K562 (cell line): ENCODE measurements around the gene ANKS3. TPM values are rescaled to one million over a fixed set of nuclear protein-coding genes. Genes with fewer than 3 reads are reported as not detected.

Experiments used
- ATAC-seq: fragments of 200-7000 bp; cut with Tn5 transposase; 3 replicates; pipeline ENCODE4 v1.9.1; 2020; ENCODE audit warnings: moderate library complexity
- BruUV-seq: library from RNA; stranded (reverse); fragments of 400-500 nt; replicated peaks from 2 replicates; lab custom pipeline; 2021; lab: Mats Ljungman, UMichigan
- CTCF ChIA-PET: fragments of 300-600 bp; formaldehyde crosslinking; extraction: SDS; loops from one replicate; lab custom pipeline; 2021; ENCODE audit warnings: low intra/inter-chr PET ratio; lab: Yijun Ruan, JAX
- POLR2A ChIA-PET: fragments of 300-600, 350-650 bp; sonication (Branson Sonifier 250); formaldehyde crosslinking; extraction: SDS; loops from one replicate; lab custom pipeline; 2021; ENCODE audit warnings: antibody characterized with exemption, inconsistent platforms; lab: Yijun Ruan, JAX
- DNase-seq, 4 experiments: peaks; one replicate each; pipeline versions ENCODE4 v3.0.0 to v3.0.0-alpha.2; 2011 to 2018; ENCODE audit warnings: low spot score in 3 of 4, mixed read lengths in 3 of 4; ENCODE audit errors: extremely low read depth in 1 of 4
- FAIRE-seq: peaks from 2 replicates; lab custom pipeline; 2011; peaks lifted over from hg19 to GRCh38; lab: Jason Lieb, UNC
- H2AFZ ChIP-seq: 2 replicates; pipeline ENCODE4 v1.6.0; 2011; ENCODE audit warnings: low read depth, low read length, control low read depth, inconsistent platforms
- H3K27ac ChIP-seq: fragments of 200-600 bp; 3 replicates; pipeline ENCODE4 v1.8.0; 2011; ENCODE audit warnings: low read depth, mild to moderate bottlenecking, control low read depth, inconsistent platforms, low read length, moderate library complexity, mixed read lengths; ENCODE audit errors: extremely low read depth
- H3K27me3 ChIP-seq, 2 experiments: fragments of 300-600 bp in 1 of 2; 2 replicates in 1 of 2; 3 replicates in 1 of 2; pipeline versions ENCODE4 v1.6.0 to v1.8.0; 2011; ENCODE audit warnings: inconsistent platforms in 2 of 2, low read length in 2 of 2, mild to moderate bottlenecking in 1 of 2, mixed read lengths in 1 of 2, moderate library complexity in 1 of 2; ENCODE audit not compliant: control insufficient read depth in 2 of 2, insufficient read depth in 2 of 2
- H3K36me3 ChIP-seq: fragments of 300-600 bp; 3 replicates; pipeline ENCODE4 v1.8.0; 2011; ENCODE audit warnings: mild to moderate bottlenecking, low read length, inconsistent platforms; ENCODE audit not compliant: control insufficient read depth, insufficient read depth
- H3K4me1 ChIP-seq, 2 experiments: fragments of 200-600 bp in 1 of 2; replicated peaks in 1 of 2; 2 replicates in 1 of 2; 3 replicates in 1 of 2; pipeline versions ENCODE4 v1.5.1 to v1.8.0; 2011; ENCODE audit warnings: inconsistent platforms in 2 of 2, low read length in 2 of 2, mild to moderate bottlenecking in 1 of 2, mixed read lengths in 1 of 2, moderate library complexity in 1 of 2; ENCODE audit not compliant: control insufficient read depth in 2 of 2, insufficient read depth in 2 of 2
- H3K4me2 ChIP-seq: 2 replicates; pipeline ENCODE4 v1.6.1; 2011; ENCODE audit warnings: low read length, control low read depth, inconsistent platforms, mixed read lengths; ENCODE audit not compliant: insufficient read depth
- H3K4me3 ChIP-seq: fragments of 200-600 bp; sonication (generic), shearing (Covaris generic); 2 replicates; pipeline ENCODE4 v1.5.1; 2016; ENCODE audit warnings: control low read depth, inconsistent platforms
- H3K79me2 ChIP-seq: fragments of 200-600 bp; 3 replicates; pipeline ENCODE4 v1.8.0; 2011; ENCODE audit warnings: low read length, inconsistent platforms; ENCODE audit not compliant: control insufficient read depth, insufficient read depth
- H3K9ac ChIP-seq, 2 experiments: 2 replicates each; pipeline versions ENCODE4 v1.6.0 to v1.6.1; 2011; ENCODE audit warnings: low read depth in 2 of 2, low read length in 2 of 2, control low read depth in 1 of 2, inconsistent platforms in 1 of 2, mild to moderate bottlenecking in 1 of 2, mixed read lengths in 1 of 2; ENCODE audit not compliant: insufficient read depth in 1 of 2
- H3K9me1 ChIP-seq: one replicate; pipeline ENCODE4 v1.6.0; 2011; ENCODE audit warnings: inconsistent platforms, mild to moderate bottlenecking, low read length, moderate library complexity; ENCODE audit not compliant: control insufficient read depth, insufficient read depth
- H3K9me3 ChIP-seq: replicated peaks from 2 replicates; pipeline ENCODE4 v1.5.1; 2011; ENCODE audit warnings: low read depth, low read length, inconsistent platforms; ENCODE audit not compliant: control insufficient read depth, insufficient read depth
- H4K20me1 ChIP-seq: replicated peaks from 2 replicates; pipeline ENCODE4 v1.6.1; 2011; ENCODE audit warnings: low read length, inconsistent platforms, mixed read lengths; ENCODE audit not compliant: control insufficient read depth, insufficient read depth
- BRD9 ChIP-seq: fragments of 450-650 bp; IDR thresholded peaks from 2 replicates; pipeline ENCODE4 v1.6.1; 2018; ENCODE audit warnings: low read depth; ENCODE audit not compliant: partially characterized antibody
- CREB1 ChIP-seq, 2 experiments: sonication (generic) in 1 of 2; formaldehyde crosslinking in 1 of 2; IDR thresholded peaks; 2 replicates each; pipeline versions ENCODE4 v1.6.1 to v1.8.0; 2012 to 2022; ENCODE audit warnings: inconsistent platforms in 1 of 2, mild to moderate bottlenecking in 1 of 2, missing genetic modification reagents in 1 of 2, moderate library complexity in 1 of 2
- DDX20 ChIP-seq: fragments of 450-650 bp; IDR thresholded peaks from 2 replicates; pipeline ENCODE4 v1.6.1; 2016; ENCODE audit warnings: missing genetic modification characterization, low read depth, mild to moderate bottlenecking, missing compliant biosample characterization, moderate library complexity
- ILK ChIP-seq: fragments of 450-650 bp; IDR thresholded peaks from 2 replicates; pipeline ENCODE4 v1.6.1; 2016; ENCODE audit warnings: missing genetic modification characterization, low read depth, mild to moderate bottlenecking, missing compliant biosample characterization, moderate library complexity, borderline replicate concordance
- KLF1 ChIP-seq: fragments of 450-650 bp; IDR thresholded peaks from 2 replicates; pipeline ENCODE4 v1.6.1; 2016; ENCODE audit warnings: missing genetic modification characterization, missing compliant biosample characterization
- MAFG ChIP-seq: fragments of 450-650 bp; conservative IDR thresholded peaks from 2 replicates; pipeline ENCODE4 v1.6.1; 2016; ENCODE audit warnings: missing genetic modification characterization, missing compliant biosample characterization
- POLR2G ChIP-seq: fragments of 200-400 bp; formaldehyde crosslinking; IDR thresholded peaks from 2 replicates; pipeline ENCODE4 v1.6.1; 2017; ENCODE audit warnings: low read depth, mild to moderate bottlenecking, antibody characterized with exemption, low read length, moderate library complexity
- RBM39 ChIP-seq: fragments of 200-400 bp; formaldehyde crosslinking; optimal IDR thresholded peaks from 2 replicates; pipeline ENCODE3; 2018; ENCODE audit warnings: low read depth, low read length
- SMARCC2 ChIP-seq: fragments of 450-650 bp; IDR thresholded peaks from 2 replicates; pipeline ENCODE4 v1.6.1; 2017; ENCODE audit warnings: antibody characterized with exemption, moderate library complexity, mild to moderate bottlenecking, low read depth
- ZBTB7A ChIP-seq: IDR thresholded peaks from 2 replicates; pipeline ENCODE4 v1.6.1; 2011; ENCODE audit warnings: low read depth, mild to moderate bottlenecking, low read length, moderate library complexity, borderline replicate concordance; ENCODE audit not compliant: control insufficient read depth
- ZKSCAN1 ChIP-seq: fragments of 150-350 bp; IDR thresholded peaks from 2 replicates; pipeline ENCODE4 v1.6.1; 2016; ENCODE audit warnings: low read depth, low read length
- ZNF696 ChIP-seq: fragments of 250-450 bp; sonication (Bioruptor Pico); conservative IDR thresholded peaks from 2 replicates; pipeline ENCODE4 v1.4.0; 2020; ENCODE audit warnings: mild to moderate bottlenecking, moderate library complexity
- WGBS: fragments of 100-300 bp; shearing (Covaris generic); methylation state at CpG from one replicate; pipeline ENCODE4 v1.1.6; 2016; ENCODE audit warnings: low coverage, mixed read lengths; ENCODE audit not compliant: insufficient coverage; ENCODE audit errors: missing lambda C conversion rate; 5-methylcytosine and 5-hydroxymethylcytosine counted together
- in situ Hi-C: fragments of 300-500 bp; cut with MboI; formaldehyde crosslinking; loops from 4 replicates; pipeline ENCODE4 v1.15.0; 2018; ENCODE audit warnings: inconsistent platforms, mixed read lengths
- intact Hi-C: fragments of 100-400 bp; cut with micrococcal nuclease; formaldehyde crosslinking; loops from 2 replicates; pipeline ENCODE4 v1.14.2; 2022
- polyA plus RNA-seq, 8 experiments: library from polyadenylated mRNA; depleted of rRNA in 4 of 8; stranded (reverse) in 5 of 8; unstranded in 3 of 8; fragments of >200 nt; fragmentation: Nextera tagmentation in 2 of 8; fragmentation: Illumina TruSeq in 1 of 8; extraction: Ambion mirVana in 2 of 8; extraction: Trizol in 1 of 8; gene quantifications; 2 replicates each; pipeline versions ENCODE4 v1.2.1 to v1.2.3, GENCODE V29; 2011 to 2014; ENCODE audit warnings: inconsistent platforms in 1 of 8, missing spikeins in 1 of 8
- total RNA-seq, 7 experiments: library from RNA; depleted of rRNA in 6 of 7; stranded (reverse); fragments of >200 nt in 6 of 7; fragmentation: Illumina TruSeq in 2 of 7; extraction: Trizol in 2 of 7; gene quantifications; 2 replicates each; pipeline versions ENCODE4 v1.2.1 to v1.2.3, GENCODE V29; 2011 to 2021; ENCODE audit warnings: low replicate concordance in 1 of 7

ANKS3 gene
- total and polyA plus RNA-seq, 9 of the 15 experiments (the other 6 are each of a cell fraction or from before 2014, with no cell fraction given) = 0.43 to 25.7 (median 14.8) TPM

DNA sequence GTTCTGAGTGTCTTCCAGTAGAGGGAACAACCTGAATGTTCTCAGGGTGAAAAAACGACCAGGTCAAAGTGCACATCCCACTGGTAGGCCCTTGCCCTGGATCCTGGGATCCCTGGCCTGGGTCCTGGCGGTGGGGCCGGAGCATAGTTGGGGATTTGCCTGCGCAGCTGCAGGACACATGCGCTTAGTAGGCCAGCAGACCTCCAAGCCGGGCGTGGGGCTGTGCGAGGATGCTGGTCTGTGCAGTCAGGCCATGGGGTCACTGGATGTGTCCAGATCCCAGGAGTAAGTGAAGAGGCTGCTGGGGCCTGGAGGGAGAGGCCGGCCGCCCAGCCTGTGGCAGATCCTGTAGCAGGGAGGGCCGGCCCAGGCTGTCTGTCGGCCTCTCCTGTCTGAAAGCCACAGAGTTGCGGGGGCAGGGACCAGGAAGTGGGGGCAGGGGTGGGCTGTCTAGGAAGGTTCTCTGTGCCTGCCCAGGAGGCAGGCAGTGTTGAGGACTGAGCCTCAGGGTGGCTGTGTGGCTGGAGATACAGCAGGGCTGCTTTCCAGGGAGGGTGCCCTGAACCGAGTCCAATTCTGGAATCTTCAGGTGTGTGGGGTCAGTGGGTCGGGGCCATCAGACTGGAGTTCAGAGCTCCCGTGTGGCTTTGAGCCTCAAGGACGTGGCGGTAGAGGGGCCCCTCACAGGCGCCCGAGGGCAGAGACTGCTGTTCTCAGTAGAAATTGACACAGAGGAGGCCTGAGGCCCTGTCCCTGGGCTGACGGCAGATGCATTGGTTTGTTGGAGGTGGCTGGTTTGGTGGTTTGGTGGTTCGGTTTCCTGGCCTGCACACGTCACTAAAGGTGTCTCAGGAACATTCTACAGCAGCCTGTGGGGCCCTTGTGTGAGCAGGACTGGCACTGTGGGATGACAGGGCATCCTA lies 57.9 kb downstream of the ANKS3 start:
- ATAC-seq (peak; percentile 68), DNase-seq (peak in 3 of 4 experiments; percentile 32 to 42 (median 34))
- Histone ChIP-seq H3K79me2 (no peaks in the 10 kb centered on the region), H3K9ac (peak overlapping the region in 1 of 2 experiments; percentile 68; a peak in 2 of 4 replicates), H4K20me1 (no peaks in the 10 kb centered on the region), H3K4me3 (no peak overlapping the region), H3K36me3 (peaks cover 39% of the 10 kb centered on the region; the same call in 1 of the 3 replicates), H3K9me3 (no peaks in the 10 kb centered on the region), H2AFZ (no peak overlapping the region)
- 79% methylated on average over 17 of the region's 23 CpGs for WGBS
- no TSS peak for BruUV-seq
- CTCF ChIA-PET = no interaction called here
- TF ChIP-seq BRD9 (no peak), RBM39 (no peak), ILK (no peak), DDX20 (tag) (no peak), CREB1 (IDR thresholded peaks at IDR 0.05) (no peak), CREB1 (CRISPR knock-in tag; IDR thresholded peaks at IDR 0.05) (no peak), ZKSCAN1 (peak; percentile 95), ZBTB7A (peak; percentile 16; the same call in 1 of the 2 replicates), MAFG (tag) (no peak), KLF1 (tag) (no peak), POLR2G (0 out of 2 replicates have a peak, but pooled peaks have one; percentile 8), ZNF696 (no peak), SMARCC2 (no peak)
- TF ChIP-seq, all 486 proteins: peak for 3
- H3K27me3 ChIP-seq = no peaks in the 10 kb centered on the region
- POLR2A ChIA-PET = interaction anchor here (0.7 to 0.8 kb wide), 3 partner anchors 17 to 728 kb away, joined by 3 read pairs; partner anchors contain the start of gene NUDT16L1
- H3K4me1 ChIP-seq = peaks cover 0 to 49% of the 10 kb centered on the region in 2 experiments; a peak in 2 of 5 replicates
- no peaks in the 10 kb centered on the region for H3K9me1 ChIP-seq
- no peak for FAIRE-seq
- in situ Hi-C loops (no loop called here), intact Hi-C loops (no loop called here)
- no peak overlapping the region for H3K4me2 ChIP-seq
- H3K27ac ChIP-seq = no peak overlapping the region
